Hepatocyte (in vitro differentiated cells): Measurements from ENCODE around the gene RPL18A. TPM values are rescaled to one million over a fixed set of nuclear protein-coding genes. Genes with fewer than 3 reads are reported as not detected.

Experiments used
- DNase-seq: peaks from one replicate; pipeline ENCODE4 v3.0.0-alpha.2; 2016; ENCODE audit warnings: low spot score
- H2AFZ ChIP-seq: fragments of 200-600 bp; sonication (generic); 2 replicates; pipeline ENCODE4 v1.6.0; 2016; ENCODE audit warnings: antibody characterized with exemption, mild to moderate bottlenecking
- H3K27ac ChIP-seq: fragments of 200-600 bp; sonication (generic); 2 replicates; pipeline ENCODE4 v1.5.1; 2016; ENCODE audit warnings: mild to moderate bottlenecking
- H3K27me3 ChIP-seq: fragments of 200-600 bp; sonication (generic); 2 replicates; pipeline ENCODE4 v1.6.1; 2016
- H3K36me3 ChIP-seq: fragments of 200-600 bp; sonication (generic); replicated peaks from 2 replicates; pipeline ENCODE4 v1.5.1; 2016; ENCODE audit warnings: low read depth; ENCODE audit not compliant: insufficient read depth
- H3K4me1 ChIP-seq: fragments of 200-600 bp; sonication (generic); 2 replicates; pipeline ENCODE4 v1.5.1; 2016; ENCODE audit warnings: mild to moderate bottlenecking, moderate library complexity; ENCODE audit not compliant: insufficient read depth
- H3K4me2 ChIP-seq: fragments of 200-600 bp; sonication (generic); 2 replicates; pipeline ENCODE4 v1.6.0; 2016
- H3K4me3 ChIP-seq: fragments of 200-600 bp; sonication (generic); 2 replicates; pipeline ENCODE4 v1.5.1; 2016; ENCODE audit warnings: mild to moderate bottlenecking
- H3K79me2 ChIP-seq: fragments of 200-600 bp; sonication (generic); 2 replicates; pipeline ENCODE4 v1.6.0; 2017; ENCODE audit warnings: mild to moderate bottlenecking
- H3K9me2 ChIP-seq: fragments of 200-600 bp; sonication (generic); replicated peaks from 2 replicates; pipeline ENCODE4 v1.6.0; 2017; ENCODE audit warnings: mild to moderate bottlenecking; ENCODE audit not compliant: insufficient read depth
- H3K9me3 ChIP-seq: fragments of 200-600 bp; sonication (generic); 2 replicates; pipeline ENCODE4 v1.5.1; 2016; ENCODE audit warnings: low read depth, mild to moderate bottlenecking
- H4K20me1 ChIP-seq: fragments of 200-600 bp; sonication (generic); 2 replicates; pipeline ENCODE4 v1.6.0; 2016; ENCODE audit warnings: mild to moderate bottlenecking; ENCODE audit not compliant: insufficient read depth, poor library complexity, severe bottlenecking
- EZH2 ChIP-seq: fragments of 200-600 bp; sonication (generic); IDR thresholded peaks from 2 replicates; pipeline ENCODE4 v1.6.1; 2016; ENCODE audit warnings: antibody characterized with exemption, mild to moderate bottlenecking, borderline replicate concordance
- EZH2phosphoT487 ChIP-seq: fragments of 200-600 bp; sonication (generic); IDR thresholded peaks from one replicate; pipeline ENCODE4 v1.6.1; 2018; ENCODE audit warnings: antibody characterized with exemption, mild to moderate bottlenecking, low read depth, moderate library complexity; ENCODE audit not compliant: unreplicated experiment, severe bottlenecking
- WGBS: methylation state at CpG from one replicate; pipeline ENCODE4 v1.1.6; 2016; ENCODE audit warnings: low lambda C conversion rate; ENCODE audit errors: missing lambda C conversion rate; 5-methylcytosine and 5-hydroxymethylcytosine counted together
- polyA plus RNA-seq: library from polyadenylated mRNA; unstranded; fragments of >200 nt; fragmentation: Nextera tagmentation; extraction: Ambion mirVana; gene quantifications from 2 replicates; pipeline ENCODE4 v1.2.1, GENCODE V29; 2016
- total RNA-seq: library from RNA; depleted of rRNA; stranded (reverse); fragments of >200 nt; gene quantifications from 2 replicates; pipeline ENCODE4 v1.2.3, GENCODE V29; 2014
- TF ChIP-seq, protein P1 (sequence below): fragments of 200-600 bp; sonication (generic); IDR thresholded peaks from 2 replicates; pipeline ENCODE4 v1.5.1; 2016; ENCODE audit warnings: antibody characterized with exemption, mild to moderate bottlenecking; ENCODE audit not compliant: poor library complexity

The RPL18A gene
- total and polyA plus RNA-seq, 2 experiments from 2014 or later: 646 to 1,114 TPM

DNA sequence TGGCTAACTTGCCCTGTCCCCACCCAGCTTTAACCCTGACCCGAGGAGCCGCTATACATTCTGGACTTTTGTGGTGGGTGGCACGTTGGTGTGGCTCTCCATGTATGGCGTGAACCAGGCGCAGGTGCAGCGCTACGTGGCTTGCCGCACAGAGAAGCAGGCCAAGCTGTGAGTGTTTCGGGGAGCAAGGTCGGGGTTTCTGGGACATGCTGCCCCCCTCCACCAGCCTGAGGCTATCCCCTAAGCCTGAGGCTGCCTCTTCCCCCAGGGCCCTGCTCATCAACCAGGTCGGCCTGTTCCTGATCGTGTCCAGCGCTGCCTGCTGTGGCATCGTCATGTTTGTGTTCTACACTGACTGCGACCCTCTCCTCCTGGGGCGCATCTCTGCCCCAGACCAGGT, 18.0 kb downstream of the RPL18A start:
- WGBS: 90% methylated on average over 16 of the region's 16 CpGs
- no peak for DNase-seq

DNA sequence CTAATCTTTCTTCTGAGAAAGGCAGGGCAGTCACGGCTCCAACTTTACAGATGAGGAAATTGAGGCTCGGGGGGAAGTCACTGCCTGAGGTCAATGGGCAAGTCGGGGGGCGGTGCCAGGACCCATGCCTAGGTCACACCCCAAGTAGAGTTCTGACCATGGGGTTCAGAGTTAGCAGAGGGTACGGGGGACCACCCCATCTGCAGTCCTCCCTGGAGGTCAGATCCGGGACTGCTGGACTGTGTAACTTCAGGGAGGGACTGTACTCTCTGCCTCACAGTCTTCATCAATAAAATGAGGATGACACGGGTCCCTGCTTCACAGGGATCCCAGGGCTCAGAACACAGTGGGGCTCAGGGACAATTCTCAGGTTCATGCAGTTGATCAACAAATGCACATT, 19.8 kb downstream of the RPL18A start:
- 85% methylated on average over 7 of the region's 7 CpGs for WGBS
- Histone ChIP-seq H3K36me3 (no peaks in the 10 kb centered on the region), H3K79me2 (no peaks in the 10 kb centered on the region), H3K9me3 (no peaks in the 10 kb centered on the region), H3K4me2 (no peak overlapping the region), H3K9me2 (no peaks in the 10 kb centered on the region), H3K4me3 (no peak overlapping the region), H3K4me1 (no peaks in the 10 kb centered on the region), H3K27ac (no peak overlapping the region), H3K27me3 (peaks cover 4% of the 10 kb centered on the region), H2AFZ (no peak overlapping the region), H4K20me1 (no peaks in the 10 kb centered on the region)
- no peak for DNase-seq
- TF ChIP-seq EZH2phosphoT487 (no peak), EZH2 (no peak)
- TF ChIP-seq, protein P1, sequence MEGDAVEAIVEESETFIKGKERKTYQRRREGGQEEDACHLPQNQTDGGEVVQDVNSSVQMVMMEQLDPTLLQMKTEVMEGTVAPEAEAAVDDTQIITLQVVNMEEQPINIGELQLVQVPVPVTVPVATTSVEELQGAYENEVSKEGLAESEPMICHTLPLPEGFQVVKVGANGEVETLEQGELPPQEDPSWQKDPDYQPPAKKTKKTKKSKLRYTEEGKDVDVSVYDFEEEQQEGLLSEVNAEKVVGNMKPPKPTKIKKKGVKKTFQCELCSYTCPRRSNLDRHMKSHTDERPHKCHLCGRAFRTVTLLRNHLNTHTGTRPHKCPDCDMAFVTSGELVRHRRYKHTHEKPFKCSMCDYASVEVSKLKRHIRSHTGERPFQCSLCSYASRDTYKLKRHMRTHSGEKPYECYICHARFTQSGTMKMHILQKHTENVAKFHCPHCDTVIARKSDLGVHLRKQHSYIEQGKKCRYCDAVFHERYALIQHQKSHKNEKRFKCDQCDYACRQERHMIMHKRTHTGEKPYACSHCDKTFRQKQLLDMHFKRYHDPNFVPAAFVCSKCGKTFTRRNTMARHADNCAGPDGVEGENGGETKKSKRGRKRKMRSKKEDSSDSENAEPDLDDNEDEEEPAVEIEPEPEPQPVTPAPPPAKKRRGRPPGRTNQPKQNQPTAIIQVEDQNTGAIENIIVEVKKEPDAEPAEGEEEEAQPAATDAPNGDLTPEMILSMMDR: no peak

More for the DNA sequence above, 18.0 kb downstream of the RPL18A start:
- no peak for TF ChIP-seq EZH2phosphoT487
- TF ChIP-seq, protein P1: no peak
- no peak for TF ChIP-seq EZH2
- Histone ChIP-seq H3K27ac (no peak overlapping the region), H3K4me2 (no peak overlapping the region), H3K36me3 (no peaks in the 10 kb centered on the region), H4K20me1 (no peaks in the 10 kb centered on the region), H2AFZ (no peak overlapping the region), H3K4me3 (no peak overlapping the region), H3K9me3 (no peaks in the 10 kb centered on the region), H3K79me2 (no peaks in the 10 kb centered on the region), H3K27me3 (peaks cover 18% of the 10 kb centered on the region), H3K4me1 (no peaks in the 10 kb centered on the region), H3K9me2 (no peaks in the 10 kb centered on the region)

DNA sequence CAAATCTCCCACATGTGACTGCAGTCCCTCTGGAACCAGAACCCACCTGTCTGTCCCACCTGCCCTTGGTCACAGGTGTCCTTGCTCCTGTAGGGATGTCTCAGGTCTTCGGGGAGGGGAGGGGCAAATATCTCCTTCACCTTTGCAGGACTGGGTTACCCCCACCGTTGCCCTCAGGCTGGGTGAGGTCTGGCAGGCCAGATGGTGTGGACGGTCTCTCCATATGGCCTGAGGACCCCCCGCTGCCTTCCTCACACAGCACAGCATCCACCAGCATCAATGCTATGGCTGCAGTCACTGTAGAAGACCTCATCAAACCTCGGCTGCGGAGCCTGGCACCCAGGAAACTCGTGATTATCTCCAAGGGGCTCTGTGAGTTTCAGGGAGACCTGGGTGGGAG, 22.0 kb downstream of the RPL18A start:
- Histone ChIP-seq H3K4me3 (no peak overlapping the region), H3K4me1 (no peaks in the 10 kb centered on the region), H3K9me2 (no peaks in the 10 kb centered on the region), H3K79me2 (no peaks in the 10 kb centered on the region), H3K36me3 (no peaks in the 10 kb centered on the region), H2AFZ (no peak overlapping the region), H3K27me3 (no peaks in the 10 kb centered on the region), H3K9me3 (no peaks in the 10 kb centered on the region), H4K20me1 (no peaks in the 10 kb centered on the region), H3K27ac (no peak overlapping the region), H3K4me2 (no peak overlapping the region)
- DNase-seq: no peak
- TF ChIP-seq, protein P1: no peak
- no peak for TF ChIP-seq EZH2phosphoT487
- TF ChIP-seq EZH2: no peak
- WGBS: 80% methylated on average over 7 of the region's 7 CpGs
